MCF 10A (cell line): Measurements from ENCODE around the gene TRAK1. TPM values are rescaled to one million over a fixed set of nuclear protein-coding genes. Genes with fewer than 3 reads are reported as not detected.

ENCODE experiments used
- BruUV-seq: library from RNA; stranded (reverse); fragments of 400-500 nt; replicated peaks from 2 replicates; lab custom pipeline; 2021; lab: Mats Ljungman, UMichigan
- CTCF ChIA-PET: fragments of 300-600 bp; sonication (Branson Sonifier 250); formaldehyde crosslinking; extraction: SDS; loops from one replicate; lab custom pipeline; 2021; ENCODE audit warnings: antibody characterized with exemption, inconsistent platforms; lab: Yijun Ruan, JAX
- POLR2A ChIA-PET: fragments of 300-600, 350-650 bp; sonication (Branson Sonifier 250); formaldehyde crosslinking; extraction: SDS; loops from one replicate; lab custom pipeline; 2020; ENCODE audit warnings: antibody characterized with exemption, inconsistent platforms; lab: Yijun Ruan, JAX
- DNase-seq: peaks from one replicate; pipeline ENCODE4 v3.0.0-alpha.2; 2018; ENCODE audit not compliant: unreplicated experiment
- H3K27ac Mint-ChIP-seq: one replicate; pipeline ENCODE4 v1.8.0; 2022; ENCODE audit warnings: mild to moderate bottlenecking, low read depth, mixed read lengths; ENCODE audit not compliant: unreplicated experiment
- H3K27me3 Mint-ChIP-seq: one replicate; pipeline ENCODE4 v1.8.0; 2022; ENCODE audit warnings: mixed read lengths; ENCODE audit not compliant: insufficient read depth, unreplicated experiment
- H3K36me3 Mint-ChIP-seq: one replicate; pipeline ENCODE4 v1.8.0; 2022; ENCODE audit warnings: mild to moderate bottlenecking, moderate library complexity, mixed read lengths; ENCODE audit not compliant: insufficient read depth, unreplicated experiment
- H3K4me1 Mint-ChIP-seq: one replicate; pipeline ENCODE4 v1.8.0; 2022; ENCODE audit warnings: mixed read lengths; ENCODE audit not compliant: insufficient read depth, unreplicated experiment
- H3K4me3 Mint-ChIP-seq: one replicate; pipeline ENCODE4 v1.8.0; 2022; ENCODE audit warnings: mild to moderate bottlenecking, moderate library complexity, mixed read lengths; ENCODE audit not compliant: unreplicated experiment
- H3K9me3 Mint-ChIP-seq: one replicate; pipeline ENCODE4 v1.8.0; 2022; ENCODE audit warnings: mixed read lengths; ENCODE audit not compliant: unreplicated experiment
- CTCF ChIP-seq: fragments of 200-600 bp; IDR thresholded peaks from one replicate; pipeline ENCODE4 v1.8.0; 2022; ENCODE audit warnings: antibody characterized with exemption, mild to moderate bottlenecking; ENCODE audit not compliant: unreplicated experiment
- intact Hi-C: fragments of 100-400 bp; cut with micrococcal nuclease; formaldehyde crosslinking; loops from 2 replicates; pipeline ENCODE4 v1.14.1; 2022
- total RNA-seq: library from RNA; stranded (reverse); gene quantifications from 2 replicates; pipeline ENCODE4 v1.2.3, GENCODE V29; 2022

The TRAK1 gene
- total RNA-seq, 1 experiment from 2014 or later = 33.2 TPM

- no peaks in the 10 kb centered on the region for H3K27me3 Mint-ChIP-seq
- intact Hi-C loops = no loop called here
These were observed 57.1 kb downstream of the TRAK1 start for GRCh38 chr3:42148086-42148848.

GRCh38 chr3:42148982-42149432, 57.9 kb downstream of the TRAK1 start:
- Mint-ChIP-seq H3K4me1 (peaks cover 25% of the 10 kb centered on the region), H3K36me3 (peaks cover 2% of the 10 kb centered on the region), H3K9me3 (no peaks in the 10 kb centered on the region), H3K27ac (peak overlapping the region; percentile 47), H3K27me3 (no peaks in the 10 kb centered on the region), H3K4me3 (no peak overlapping the region)
- intact Hi-C loops = no loop called here
- no peak for DNase-seq
- POLR2A ChIA-PET = no interaction called here
- TF ChIP-seq CTCF = no peak
- CTCF ChIA-PET = interaction anchor here (0.9 kb wide), 1 partner anchor 41 kb away, joined by 7 read pairs; no protein-coding TSS in a partner anchor
- BruUV-seq = no TSS peak

More at GRCh38 chr3:42148086-42148848, 57.1 kb downstream of the TRAK1 start:
- DNase-seq = no peak
- no peak overlapping the region for H3K4me3 Mint-ChIP-seq
- H3K9me3 Mint-ChIP-seq = no peaks in the 10 kb centered on the region
- TF ChIP-seq CTCF = no peak
- BruUV-seq = no TSS peak
- peaks cover 6% of the 10 kb centered on the region for H3K36me3 Mint-ChIP-seq
- H3K4me1 Mint-ChIP-seq = peaks cover 25% of the 10 kb centered on the region
- POLR2A ChIA-PET = no interaction called here
- no peak overlapping the region for H3K27ac Mint-ChIP-seq
- CTCF ChIA-PET = interaction anchor here (0.9 kb wide), 1 partner anchor 42 kb away, joined by 7 read pairs; no protein-coding TSS in a partner anchor

GRCh38 chr3:42149532-42149931, 58.4 kb downstream of the TRAK1 start:
- Mint-ChIP-seq H3K9me3 (no peaks in the 10 kb centered on the region), H3K27ac (peak overlapping the region; percentile 47), H3K27me3 (no peaks in the 10 kb centered on the region), H3K4me3 (peak overlapping the region; percentile 32), H3K4me1 (peaks cover 25% of the 10 kb centered on the region), H3K36me3 (no peaks in the 10 kb centered on the region)
- no TSS peak for BruUV-seq
- ChIA-PET POLR2A (interaction anchor here (1.0 to 1.6 kb wide), 2 partner anchors 9 to 14 kb away, joined by 3 to 6 read pairs; no protein-coding TSS in a partner anchor), CTCF (no interaction called here)
- intact Hi-C loops = no loop called here
- TF ChIP-seq CTCF = no peak
- no peak for DNase-seq

GRCh38 chr3:42149975-42150374, 58.8 kb downstream of the TRAK1 start:
- peaks cover 25% of the 10 kb centered on the region for H3K4me1 Mint-ChIP-seq
- no peaks in the 10 kb centered on the region for H3K9me3 Mint-ChIP-seq
- peak overlapping the region; percentile 32 for H3K4me3 Mint-ChIP-seq
- CTCF ChIA-PET = interaction anchor here (2.2 kb wide), 1 partner anchor 32 kb away, joined by 11 read pairs; no protein-coding TSS in a partner anchor
- no peak for TF ChIP-seq CTCF
- no peaks in the 10 kb centered on the region for H3K27me3 Mint-ChIP-seq
- intact Hi-C loops = no loop called here
- DNase-seq = peak; percentile 44
- H3K36me3 Mint-ChIP-seq = no peaks in the 10 kb centered on the region
- POLR2A ChIA-PET = interaction anchor here (1.0 to 1.6 kb wide), 2 partner anchors 9 to 15 kb away, joined by 3 to 6 read pairs; no protein-coding TSS in a partner anchor
- H3K27ac Mint-ChIP-seq = peak overlapping the region; percentile 47
- no TSS peak for BruUV-seq
